Left renal pelvis (tissue), 4 donors: ENCODE measurements around the gene PCARE. TPM values are rescaled to one million over a fixed set of nuclear protein-coding genes. Genes with fewer than 3 reads are reported as not detected.
"Not testable (repeated sequence)": the region's sequence is repeated elsewhere in the genome, so short reads cannot be mapped to it uniquely, and the experiment has no call there.

Experiments used
- DNase-seq, 4 donors: peaks; one replicate each; pipeline ENCODE4 v3.0.0-alpha.2; 2013; ENCODE audit warnings: low read depth in 4 of 4, low spot score in 3 of 4
- polyA plus RNA-seq, 4 donors: library from polyadenylated mRNA; unstranded; fragments of 120-200 nt; gene quantifications; one replicate each; pipeline ENCODE4 v1.2.1, GENCODE V29; 2013; ENCODE audit not compliant: insufficient read length in 4 of 4

Gene PCARE
- polyA plus RNA-seq, 4 donors, result 0.05 to 0.41 (median 0.20) TPM

GRCh38 chr2:29100564-29100963 lies 26.2 kb upstream of the PCARE start:
- no peak for DNase-seq

DNA sequence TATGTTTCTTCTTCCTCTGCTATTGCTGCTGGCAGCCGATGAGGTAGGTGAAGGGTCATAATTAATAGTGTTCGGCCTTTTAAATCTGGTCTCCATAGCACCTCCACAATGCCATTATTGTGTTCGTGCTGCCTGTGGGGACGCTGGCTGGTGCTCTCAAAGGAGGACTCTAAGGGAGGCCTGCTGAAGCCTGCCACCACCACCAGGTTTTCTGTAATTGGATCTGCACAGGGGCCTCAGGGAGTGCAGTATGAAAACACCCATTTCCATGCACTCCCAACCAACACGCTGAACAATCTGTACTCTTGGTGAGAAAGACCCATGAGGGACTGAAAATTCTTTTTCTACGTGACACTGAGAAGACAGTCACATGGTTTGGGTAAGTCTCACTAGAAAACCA lies 23.2 kb upstream of the PCARE start:
- DNase-seq, result no peak

DNA sequence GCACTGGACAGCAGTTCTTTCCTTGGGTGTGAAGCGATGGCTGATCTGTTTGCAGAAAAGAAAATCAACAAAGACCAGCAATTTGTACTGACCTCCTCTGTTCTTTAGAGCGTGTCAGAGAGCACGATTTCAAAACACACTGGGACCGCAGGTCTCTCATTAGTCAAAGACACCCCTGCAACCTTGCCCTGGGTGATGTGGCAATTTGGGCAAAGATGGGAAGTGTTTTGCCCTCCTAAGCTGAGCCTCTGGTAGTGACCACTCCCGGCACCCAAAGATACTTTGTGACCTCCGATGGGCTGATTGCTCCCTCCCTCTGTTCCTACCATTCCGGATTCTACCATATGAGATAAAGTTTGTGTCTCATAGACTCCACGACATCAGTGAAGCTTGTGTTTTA lies 22.6 kb upstream of the PCARE start:
- no peak for DNase-seq

- not testable (repeated sequence) for DNase-seq
These were observed 16.0 kb upstream of the PCARE start for GRCh38 chr2:29090311-29090710.

DNA sequence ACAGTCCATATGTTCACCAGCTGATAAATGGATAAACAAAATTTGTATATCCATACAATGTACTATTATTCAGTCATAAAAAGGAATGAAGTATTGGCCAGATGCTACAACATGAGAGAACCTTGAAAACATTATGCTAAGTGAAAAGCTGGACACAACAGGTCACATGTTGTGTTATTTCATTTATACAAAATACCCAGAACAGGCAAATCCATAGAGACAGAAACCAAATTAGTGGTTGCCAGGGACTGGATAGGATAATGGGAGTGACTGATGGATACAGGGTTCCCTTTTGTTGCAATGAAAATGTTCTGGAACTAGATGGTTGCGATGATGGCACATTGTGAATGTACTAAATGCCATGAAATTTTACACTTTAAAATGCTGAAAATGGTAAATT lies 10.2 kb upstream of the PCARE start:
- no peak for DNase-seq

DNA sequence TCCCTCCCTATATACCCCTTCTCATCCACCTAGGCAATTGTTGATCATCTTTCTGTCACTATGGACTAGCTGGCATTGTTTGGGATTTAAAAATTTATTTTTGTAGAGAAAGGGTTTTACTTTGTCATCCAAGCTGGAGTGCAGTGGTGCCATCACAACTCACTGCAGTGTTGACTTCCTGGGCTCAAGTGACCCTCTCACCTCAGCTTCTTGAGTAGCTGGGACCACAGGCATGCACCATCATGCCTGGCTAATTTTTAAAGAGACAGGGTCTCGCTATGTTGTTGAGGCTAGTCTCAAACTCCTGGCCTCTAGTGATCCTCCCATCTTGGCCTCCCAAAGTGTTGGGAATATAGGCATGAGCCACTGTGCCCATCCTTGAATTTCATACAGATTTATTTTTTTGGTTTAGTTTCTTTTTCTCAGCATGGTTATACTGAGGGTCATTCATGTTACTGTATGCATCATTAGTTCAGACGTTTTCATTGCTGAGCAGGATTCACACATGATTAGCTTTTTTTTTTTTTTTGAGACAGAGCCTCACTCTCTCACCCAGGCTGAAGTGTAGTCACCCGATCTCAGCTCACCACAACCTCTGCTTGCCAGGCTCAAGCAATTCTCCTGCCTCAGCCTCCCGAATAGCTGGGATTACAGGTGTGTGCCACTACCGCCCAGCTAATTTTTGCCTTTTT lies 8.6 kb upstream of the PCARE start:
- DNase-seq, result no peak

DNA sequence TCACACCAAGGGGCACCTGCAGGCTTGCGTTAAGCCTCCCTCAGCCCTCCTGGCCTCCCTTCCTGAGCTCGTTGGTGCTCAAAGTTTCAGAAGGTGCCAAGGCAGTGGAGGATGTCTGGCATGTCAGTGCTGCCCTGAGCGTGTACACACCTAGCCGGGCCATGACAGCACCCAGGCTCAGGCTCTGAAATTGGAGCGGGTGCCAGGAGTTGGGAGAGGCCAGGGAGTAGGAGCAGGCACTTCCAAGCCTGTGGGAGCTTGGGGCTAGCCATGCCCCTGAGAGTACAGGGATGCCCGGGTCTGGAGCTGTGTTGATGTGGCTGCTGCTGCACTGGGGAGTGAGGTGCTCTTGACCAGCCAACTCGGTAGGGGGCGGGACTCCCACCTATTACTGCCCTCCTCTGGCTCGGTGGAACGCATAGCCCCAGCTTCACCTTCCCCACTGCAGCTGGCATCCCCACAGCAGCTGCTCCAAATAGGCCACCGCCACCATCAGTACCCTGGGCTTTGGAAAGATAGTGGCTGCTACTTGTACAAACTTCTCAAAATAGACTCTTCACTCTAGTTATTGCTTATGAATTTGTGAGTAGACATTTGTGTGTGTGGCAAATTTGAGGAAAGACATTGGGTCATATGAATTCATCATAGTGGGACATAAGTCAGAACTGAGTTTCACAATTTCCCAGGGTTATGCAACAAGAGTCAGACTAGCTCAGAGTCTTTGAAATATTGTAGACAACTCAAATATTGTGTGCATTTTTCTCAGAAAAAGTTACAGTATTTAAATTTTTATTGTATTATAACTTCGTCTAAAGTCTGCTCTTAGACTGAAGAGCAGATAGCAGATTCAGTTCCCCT lies 6.8 kb upstream of the PCARE start:
- no peak for DNase-seq

DNA sequence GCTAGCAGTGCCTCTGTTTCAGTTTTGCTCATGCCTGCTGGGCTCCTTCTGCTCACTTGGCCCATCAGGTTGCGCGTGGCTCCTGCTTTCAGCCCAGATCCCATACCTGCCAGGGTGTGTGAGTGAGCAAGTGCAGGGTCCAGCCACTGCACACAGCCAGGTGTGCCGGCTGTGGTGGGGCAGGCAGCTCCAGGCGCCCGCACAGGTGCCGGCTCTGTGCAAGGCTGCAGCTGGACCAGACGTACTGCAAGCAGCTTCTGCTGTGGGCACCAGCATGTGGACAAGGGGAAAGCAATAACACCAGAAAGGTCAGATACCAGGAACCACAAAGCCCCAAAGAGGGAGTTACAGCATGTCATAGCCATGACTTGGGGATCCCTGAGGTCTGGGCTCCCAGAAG lies 5.6 kb upstream of the PCARE start:
- DNase-seq, result no peak

GRCh38 chr2:29075894-29076705 lies 1.8 kb upstream of the PCARE start:
- DNase-seq, result no peak

GRCh38 chr2:29073933-29074332 lies 390 bp downstream of the PCARE start:
- no peak for DNase-seq

DNA sequence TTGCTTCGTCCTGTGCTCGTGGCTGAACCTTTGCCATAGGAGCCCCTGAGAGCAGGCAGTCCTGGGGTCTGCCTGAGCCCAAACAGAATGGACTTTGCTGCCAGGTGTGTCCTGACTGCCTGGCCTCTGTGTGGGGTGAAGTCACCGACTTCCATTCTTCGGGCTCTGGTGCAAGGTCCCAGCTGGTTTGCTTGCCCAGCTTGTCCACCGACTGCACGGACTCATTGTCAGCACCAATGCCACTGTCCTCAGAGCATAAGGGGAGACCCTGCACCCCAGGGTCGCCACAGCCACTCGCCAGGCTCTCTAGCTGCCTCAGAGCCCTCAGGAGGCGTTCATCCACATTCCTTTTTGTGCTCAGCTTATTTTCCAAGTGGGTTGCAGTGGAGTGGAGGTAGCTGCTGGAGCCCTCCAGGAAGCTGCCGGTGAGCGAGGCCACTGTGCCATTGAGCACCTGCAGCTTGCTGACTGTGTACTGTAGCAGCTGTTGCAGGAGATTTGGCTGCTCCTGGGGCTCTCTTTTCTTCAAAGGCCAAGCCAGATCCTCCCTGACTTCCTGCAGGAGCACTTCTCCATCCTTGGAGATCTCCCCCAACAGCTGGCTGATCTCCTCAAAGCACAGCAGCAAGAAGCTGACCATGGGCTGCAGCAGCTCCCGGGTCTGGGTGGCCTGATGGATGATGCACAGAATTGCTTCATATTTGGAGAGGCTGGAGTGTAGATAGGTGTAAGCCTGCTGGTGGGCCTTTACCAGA lies 1.2 kb downstream of the PCARE start:
- no peak for DNase-seq

GRCh38 chr2:29072251-29072650 lies 2.1 kb downstream of the PCARE start:
- DNase-seq, result no peak

DNA sequence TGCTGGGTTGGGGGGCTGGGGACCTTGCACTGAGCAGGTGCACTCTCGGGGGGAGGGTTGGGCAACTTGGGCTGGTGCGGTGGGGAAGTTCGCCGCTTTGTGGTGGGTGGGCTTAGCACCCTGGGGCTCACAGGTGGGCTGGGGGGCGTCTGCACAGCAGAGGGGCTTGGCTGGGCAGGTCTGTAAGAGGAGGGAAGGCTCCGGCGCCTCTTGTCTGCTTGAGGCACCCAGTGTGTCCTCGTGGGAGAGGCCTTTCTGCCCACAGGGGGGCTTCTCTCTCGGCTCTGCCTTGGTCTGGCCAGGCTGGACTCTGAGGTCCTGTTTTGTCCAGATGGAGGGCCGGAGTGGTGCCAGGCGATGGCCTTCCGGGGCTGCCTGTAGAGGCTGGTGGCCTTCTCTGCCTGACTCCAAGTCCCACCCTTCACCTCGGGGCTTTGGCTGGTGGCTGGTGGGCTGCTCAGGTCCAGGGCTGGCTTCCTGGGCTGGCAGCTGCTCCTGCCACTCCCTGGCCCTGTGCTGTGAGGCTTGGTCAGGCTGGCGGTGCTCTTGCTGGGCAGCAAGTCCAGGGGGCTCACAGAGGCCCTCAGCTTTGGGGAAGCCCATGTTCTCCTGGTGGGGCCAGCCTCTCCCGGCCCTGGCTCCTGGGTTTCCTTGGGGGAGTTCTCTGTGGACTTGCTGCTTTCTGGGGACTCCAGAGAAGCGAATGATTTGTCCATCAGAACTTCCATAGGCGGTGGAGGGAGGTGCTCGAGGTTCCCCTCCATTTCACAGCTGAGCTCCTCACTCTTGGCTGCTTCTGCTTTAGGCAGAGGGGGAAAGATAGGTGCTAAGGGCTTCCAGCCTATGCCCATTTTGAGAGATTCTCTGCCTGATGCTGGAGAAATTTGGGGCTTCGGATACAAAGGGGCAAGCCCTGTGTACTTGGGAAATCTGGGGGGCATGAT lies 3.0 kb downstream of the PCARE start:
- no peak for DNase-seq

GRCh38 chr2:29070526-29070925 lies 3.8 kb downstream of the PCARE start:
- no peak for DNase-seq

DNA sequence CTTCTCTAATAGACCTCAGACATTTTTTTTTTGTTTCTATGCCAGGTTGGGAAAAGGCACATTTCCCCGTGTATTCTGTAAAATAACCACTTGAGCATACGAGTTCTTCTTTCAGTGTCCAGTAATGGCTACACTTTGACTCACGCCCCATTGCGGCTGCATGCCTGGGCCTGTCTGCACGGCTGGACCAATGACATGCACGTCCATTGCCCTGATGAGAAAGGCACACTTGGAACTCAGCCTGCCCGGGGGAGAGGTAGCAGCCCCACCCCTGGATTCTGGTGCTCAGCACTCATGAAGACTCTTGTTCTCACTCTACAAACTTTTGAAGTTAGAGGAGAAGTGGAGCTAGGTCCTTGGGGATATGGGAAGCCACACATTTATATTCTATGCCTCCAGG lies 5.8 kb downstream of the PCARE start:
- DNase-seq, result no peak

DNA sequence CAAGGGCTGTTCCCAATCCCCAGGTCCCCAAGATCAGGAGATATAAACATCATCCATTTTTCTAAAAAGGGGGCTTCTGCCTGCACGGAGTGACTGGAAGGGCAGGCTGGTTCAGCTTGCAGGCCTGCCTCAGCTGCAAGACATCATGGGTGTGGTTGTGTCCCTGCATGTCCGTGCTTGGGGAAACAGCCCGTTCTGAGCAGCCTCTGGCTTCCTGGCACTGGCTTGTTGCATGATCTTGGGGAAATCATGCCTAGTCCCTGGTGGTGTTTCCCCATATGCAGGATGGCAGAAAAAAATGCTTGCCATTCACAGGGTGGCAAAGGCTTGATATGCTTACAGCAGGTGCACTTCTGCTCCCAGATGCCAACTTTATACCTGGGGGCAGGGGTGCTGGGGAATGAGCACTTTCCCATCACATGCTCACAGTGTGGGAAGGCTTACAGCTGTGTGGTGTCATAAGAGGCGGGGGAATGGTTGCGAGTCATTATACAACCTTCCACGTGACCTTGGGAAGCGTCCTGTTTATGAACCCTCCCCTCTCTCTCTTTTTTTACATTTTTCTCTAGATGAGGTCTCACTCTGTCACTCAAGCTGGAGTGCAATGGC lies 7.2 kb downstream of the PCARE start:
- DNase-seq, result no peak

- no peak for DNase-seq
These were observed 8.0 kb downstream of the PCARE start for GRCh38 chr2:29066271-29066860.

- DNase-seq, result no peak
These were observed 9.1 kb downstream of the PCARE start for GRCh38 chr2:29065068-29065811.
